GM19099 (cell line): Measurements from ENCODE around the gene BMP4.

Experiments
- POLR2A ChIP-seq: IDR thresholded peaks from 3 replicates; pipeline ENCODE4 v1.6.1; 2011; ENCODE audit warnings: low read depth; ENCODE audit not compliant: insufficient read length; ENCODE audit errors: extremely low read depth

BMP4 gene

DNA sequence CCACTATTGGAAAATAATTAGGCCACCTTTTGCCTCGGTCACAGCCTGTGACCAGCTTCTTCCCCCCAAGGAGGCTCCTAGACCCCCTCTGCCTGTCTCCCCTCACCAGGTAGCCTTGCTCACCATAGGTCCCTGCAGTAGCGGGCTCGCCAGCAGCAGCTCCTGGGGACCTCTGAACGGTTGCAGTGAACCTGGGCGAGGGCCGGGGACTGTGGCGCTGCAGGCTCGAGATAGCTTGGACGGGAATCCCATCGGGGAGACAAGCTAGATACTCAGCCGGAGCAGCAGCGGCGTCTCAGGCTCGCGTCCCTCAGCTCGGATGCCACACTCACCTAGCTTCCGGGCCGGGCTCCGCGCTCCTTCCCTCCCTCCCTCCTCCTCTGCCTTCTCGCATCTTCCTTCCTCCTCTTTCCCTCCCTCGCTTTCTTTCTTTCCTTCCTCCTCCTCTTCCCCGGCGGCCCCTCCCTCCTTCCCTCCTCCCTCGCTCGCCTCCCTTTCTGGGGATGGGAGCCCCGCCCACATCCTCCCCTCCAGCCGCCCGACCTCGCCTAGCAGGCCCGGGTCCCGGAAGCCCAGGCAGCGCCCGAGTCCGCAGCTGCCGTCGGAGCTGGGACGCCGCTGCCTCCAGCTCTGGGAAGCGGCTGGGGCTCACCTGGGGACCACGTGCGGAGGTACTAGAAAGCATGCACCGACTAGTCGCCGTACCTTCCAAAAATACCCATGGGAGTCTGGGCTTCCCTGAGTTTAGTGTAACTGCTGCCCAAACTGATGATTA is at the start of gene BMP4:
Gene BMP4, minus strand, starts transcription at position 399 of the 775 bp plus-strand sequence. CDS start 4,603 bp downstream, outside the sequence.
- no peak for TF ChIP-seq POLR2A

DNA sequence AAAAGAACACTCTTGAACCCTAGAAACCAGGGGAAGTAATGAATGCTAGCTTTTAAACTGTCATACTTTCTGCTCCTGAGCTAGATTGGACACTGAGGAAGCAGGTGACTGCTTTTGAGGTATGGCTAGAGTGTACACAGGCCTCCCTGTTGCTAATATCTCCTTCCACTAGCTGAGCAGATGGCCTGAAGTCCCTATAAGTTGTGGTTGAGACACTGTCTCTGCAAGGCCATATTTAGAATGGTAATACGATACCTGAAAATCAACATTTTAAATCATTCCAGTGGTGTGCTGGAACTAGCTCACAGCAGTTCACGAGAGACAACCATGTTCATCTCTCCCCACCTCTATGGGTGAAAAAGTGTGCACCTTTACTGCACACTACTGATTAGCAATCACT is 46.4 kb upstream of the BMP4 start:
- TF ChIP-seq POLR2A = no peak

DNA sequence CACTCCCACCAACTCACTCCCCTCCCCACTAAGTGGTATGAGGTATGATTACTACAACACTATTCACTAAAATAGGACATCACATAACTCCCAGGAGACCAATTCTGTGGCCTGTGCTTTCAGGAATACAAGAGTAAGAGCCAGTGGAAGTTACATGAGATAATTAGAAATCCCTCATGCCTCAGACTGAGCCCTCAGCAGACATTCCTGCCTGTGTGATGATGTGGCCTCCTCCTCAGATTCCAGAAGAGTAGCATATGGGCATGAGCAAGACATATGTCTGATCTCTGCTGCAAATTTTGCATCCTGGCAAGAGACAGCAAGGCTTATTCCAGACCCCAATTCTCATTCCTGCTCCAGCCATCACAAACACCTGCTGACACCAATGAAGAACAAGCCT is 46.0 kb upstream of the BMP4 start:
- TF ChIP-seq POLR2A = no peak

DNA sequence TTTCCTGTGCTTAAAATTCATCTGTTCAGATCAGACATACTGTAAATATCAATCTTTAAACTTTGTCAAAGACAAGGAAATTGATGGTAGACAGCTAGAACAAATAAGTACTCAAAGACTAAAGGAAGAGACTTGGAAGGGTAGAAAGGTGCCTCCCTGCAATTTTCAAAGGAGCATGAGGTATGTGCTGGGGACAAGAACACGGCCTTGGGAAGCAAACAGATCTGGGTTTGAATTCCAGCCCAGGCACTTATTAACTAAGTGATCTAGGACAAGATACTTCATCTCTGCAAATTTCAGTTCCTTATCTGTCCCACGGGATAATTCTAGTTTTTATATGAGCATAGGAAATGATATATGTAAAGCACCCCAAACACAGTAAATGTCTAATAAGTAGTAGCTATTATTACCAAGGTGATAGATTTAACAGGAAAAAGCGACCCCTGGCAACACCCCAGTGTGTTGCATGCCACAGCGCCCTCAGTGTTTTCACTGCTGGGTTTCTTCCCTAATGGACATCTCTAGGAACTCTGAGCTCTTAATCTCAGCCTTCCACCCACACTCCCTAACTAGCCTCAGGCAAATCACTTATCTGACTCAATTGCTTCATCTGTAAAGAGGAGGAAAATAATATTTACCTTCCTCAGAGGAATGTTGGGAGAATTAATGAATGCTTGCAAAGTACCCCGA is 44.7 kb upstream of the BMP4 start:
- TF ChIP-seq POLR2A = no peak

DNA sequence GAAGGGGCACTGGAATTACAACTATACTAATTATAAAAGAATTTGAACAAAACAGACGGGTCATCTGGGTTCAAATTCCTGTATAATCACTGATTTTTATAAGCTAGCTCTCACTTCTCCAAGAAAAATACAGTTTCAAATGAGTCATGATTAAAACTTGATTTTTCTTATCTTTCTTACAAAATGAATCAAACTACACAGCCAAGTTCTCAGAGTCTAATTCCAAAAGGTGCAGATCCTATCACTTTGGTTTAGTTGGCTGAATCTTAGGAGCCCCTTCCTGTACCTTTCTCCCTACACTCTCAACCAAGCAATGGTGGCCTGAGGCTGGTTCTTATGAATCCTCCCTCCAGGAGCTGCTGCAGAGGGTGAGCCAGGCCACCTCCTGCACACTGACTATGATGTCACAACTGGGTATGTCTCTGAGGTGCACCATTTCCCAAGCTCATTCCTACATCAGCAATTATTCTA is 43.8 kb upstream of the BMP4 start:
- TF ChIP-seq POLR2A = no peak

DNA sequence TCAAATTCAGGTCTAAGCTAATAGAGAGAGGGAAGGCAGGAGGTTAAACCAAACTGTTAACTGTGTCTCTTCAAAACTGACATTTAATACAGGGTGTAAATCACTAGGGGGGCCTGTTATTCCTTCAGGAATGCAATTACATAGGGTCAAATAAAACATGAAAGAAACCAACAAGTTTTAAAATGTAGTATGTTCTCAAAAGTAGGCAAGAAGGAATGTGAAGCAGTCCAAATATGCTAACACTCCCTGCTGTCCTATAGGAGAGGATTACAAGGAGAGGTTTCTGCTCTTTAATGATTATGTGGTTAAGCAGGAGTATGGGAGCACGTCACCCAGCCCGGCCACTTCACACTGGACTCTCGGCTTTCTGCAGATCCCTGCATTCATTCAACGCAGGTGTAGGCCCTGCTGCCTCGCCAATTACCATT is 42.5 kb upstream of the BMP4 start:
- TF ChIP-seq POLR2A = no peak

DNA sequence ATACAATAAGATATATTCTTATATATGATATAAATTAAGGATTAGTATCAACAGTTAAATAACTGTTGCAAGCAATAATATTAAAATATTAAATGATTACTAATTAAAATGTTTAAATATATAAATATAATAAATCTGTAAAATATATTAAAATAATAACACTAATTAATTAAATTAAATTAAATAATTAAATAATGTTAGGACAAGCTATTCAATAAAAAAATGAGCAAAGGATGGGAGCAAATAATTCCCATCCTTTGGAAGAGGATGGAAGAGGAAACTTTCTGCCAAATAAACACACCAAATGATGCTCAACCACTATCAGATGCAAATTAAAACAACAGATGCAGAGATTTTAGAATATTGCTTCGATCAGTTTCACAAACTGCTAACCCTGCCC is 39.4 kb upstream of the BMP4 start:
- TF ChIP-seq POLR2A = no peak

DNA sequence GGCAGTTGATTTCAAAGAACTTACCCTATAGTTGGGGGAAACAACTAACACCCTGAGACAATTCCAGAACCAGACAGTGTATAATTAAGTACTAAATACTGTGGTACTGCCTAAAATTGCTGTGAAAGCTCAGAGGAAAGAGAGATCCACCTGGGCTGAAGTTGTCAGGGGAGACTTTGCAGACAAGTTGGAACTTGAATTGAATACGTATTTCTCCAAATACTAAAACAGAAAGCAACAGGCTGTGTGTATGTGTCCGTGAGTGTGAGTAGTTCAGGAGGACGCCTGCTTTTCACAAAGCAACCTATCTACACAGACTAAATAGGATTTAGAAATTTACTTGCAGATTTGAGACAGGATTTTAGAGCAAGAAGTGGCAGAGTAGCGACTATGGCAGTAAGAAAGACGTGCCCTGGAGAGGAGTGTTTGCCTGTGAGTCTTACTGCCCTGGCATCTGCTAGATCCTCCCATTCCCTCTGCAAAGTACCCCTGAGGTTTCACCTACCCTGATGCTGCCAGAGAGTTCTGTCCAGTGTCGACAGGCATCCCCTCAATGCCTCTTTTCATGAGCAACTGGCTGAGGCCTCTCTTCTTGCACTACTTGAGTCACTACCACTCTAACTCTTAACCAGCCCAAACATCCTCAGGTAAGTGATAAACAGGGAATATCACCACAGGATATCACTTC is 37.4 kb upstream of the BMP4 start:
- TF ChIP-seq POLR2A = no peak

DNA sequence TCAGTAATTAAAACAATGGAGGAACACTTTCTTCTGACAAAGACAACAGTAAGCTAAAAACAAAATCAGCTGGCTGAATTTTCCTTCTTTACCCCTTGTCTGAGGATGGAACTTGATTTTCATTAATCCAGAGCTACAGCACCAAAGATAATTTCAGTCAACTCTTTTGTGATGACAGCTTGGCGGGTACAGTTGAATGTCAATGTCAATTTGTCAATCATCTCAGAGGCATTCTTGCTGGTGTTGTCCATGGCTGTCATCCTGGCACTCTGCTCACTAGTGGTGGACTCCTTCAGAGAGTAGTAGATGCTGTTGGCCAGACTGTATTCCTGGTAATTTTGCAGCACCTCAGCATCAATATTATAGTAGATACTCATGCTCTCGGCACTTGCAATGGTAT is 34.4 kb upstream of the BMP4 start:
- TF ChIP-seq POLR2A = no peak

DNA sequence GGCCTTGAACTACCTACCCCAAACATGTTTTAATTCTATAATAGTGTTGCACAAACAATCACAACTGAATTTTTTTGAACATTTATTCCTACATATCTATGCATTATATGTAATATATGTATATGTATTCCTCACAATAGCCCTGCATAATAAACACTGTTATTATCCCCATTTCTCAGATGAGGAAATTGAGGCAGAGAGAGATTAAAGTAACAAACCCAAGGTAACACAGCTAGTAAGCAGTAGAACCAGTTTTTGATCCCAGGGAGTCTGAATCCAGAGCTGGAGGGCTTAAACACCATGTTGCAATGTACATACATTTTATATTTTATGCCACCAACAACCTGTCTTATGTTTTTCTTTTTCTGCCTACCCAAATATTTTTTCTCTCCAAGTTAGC is 26.5 kb upstream of the BMP4 start:
- no peak for TF ChIP-seq POLR2A

DNA sequence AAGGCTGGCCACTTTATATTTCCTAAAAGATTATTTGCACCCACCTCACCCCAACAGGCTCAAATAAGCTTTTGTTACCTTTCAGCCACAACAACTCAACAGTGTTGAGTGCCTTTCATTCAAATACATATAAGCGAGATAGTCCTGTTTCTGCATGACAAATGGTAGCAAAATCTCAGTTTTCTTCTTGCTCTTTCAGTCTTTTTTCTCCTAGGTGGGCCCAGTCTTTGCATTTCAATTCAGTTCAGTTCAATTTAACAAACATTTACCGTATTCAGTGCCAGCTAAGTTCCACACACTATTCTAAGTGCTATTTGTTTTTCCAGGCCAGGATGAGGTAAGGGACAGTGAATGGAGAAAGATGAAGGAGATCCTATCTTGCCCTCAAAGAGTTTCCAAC is 25.9 kb upstream of the BMP4 start:
- TF ChIP-seq POLR2A = no peak

DNA sequence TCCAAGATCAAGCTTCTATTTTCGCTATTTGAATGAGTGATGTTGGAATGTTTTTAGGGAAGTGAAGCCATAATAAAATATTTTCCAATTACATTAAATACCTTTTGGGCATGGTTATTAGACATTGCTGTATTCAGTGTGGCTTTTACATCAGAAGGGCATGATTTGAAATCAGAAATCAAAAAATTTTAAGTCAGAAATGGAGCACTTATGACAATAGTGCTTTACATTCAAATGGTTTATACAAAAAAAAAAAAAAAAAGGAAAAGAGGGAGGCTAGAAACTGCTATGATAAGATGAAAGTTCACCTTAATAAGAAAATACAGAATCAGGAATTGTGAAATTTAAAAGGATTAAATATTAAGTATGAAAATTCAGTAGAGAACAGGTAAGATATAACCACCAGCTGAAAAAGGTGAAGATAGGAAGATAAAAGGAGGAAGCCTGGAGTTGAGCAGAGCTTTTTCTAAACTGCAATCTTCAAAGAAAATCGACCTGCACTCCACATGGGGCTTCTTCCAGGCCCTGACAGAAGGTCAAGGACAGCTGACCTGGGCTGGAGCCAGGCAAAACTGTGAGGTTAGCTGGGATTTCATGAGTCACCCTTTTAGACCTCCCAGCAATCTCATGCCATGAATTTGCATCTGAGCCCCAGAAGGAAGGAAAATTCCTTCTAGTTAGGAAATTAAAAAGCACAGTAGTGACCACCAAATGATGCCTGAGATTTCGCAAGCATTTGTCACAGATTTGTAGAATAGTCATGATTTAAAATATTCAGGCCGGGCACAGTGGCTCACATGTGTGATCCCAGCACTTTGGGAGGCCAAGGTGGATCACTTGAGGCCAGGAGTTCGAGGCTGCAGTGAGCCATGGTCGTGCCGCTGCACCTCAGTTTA is 23.4 kb upstream of the BMP4 start:
- no peak for TF ChIP-seq POLR2A

DNA sequence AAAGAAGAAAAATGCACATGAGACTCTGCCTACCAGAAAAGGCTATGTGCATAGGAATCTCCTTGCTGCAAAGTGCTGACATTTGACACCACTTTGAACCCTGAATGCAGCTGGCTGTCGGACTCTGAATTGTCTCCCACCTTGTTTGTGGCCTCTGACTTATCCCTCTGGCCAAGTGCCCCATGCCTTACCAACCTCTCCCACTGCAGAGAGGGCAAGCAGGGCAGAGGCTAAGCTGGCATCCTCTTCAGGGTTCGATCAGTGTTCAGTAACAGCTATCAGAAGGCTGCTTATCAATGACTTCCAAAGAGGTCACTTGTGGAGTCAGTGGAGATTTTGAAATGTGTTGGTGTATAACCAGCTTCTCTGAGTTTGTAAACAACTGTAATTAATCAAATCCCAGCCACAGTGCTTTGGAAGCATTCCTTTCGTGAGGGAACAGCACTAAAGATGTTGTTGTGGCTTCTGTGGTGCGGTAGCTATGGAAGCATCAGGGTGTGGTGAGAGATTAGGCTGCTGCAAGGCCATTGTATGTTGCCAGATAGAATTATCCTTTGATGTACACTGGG is 22.6 kb upstream of the BMP4 start:
- no peak for TF ChIP-seq POLR2A

DNA sequence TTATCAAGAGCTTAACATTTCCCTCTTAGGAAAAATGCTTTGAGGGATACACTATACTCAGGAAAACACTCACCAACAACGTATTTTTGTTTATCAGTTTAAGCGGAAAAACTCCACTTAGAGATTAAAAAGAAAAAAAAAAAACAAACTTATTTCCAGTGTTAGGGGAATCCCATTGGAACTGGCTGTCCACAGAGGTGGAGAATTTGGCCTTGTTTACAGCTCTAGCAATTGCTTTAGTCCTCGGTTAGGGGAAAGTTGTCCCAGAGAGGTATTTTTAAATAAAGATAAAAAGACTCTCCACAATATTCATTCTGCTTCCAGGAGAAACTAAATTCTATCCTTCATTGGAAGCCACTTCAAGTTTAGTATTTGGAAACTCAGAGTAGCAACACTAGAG is 21.6 kb upstream of the BMP4 start:
- no peak for TF ChIP-seq POLR2A
